ENCODE data around the gene SLK.
A peak's percentile ranks its signal among the peaks of the same experiment; 100 is the strongest.

Gene SLK

GRCh38 chr10:103966671-103967447 is at the start of gene SLK:
Gene SLK, plus strand, starts transcription at chr10:103967140. Its CDS starts 606 bp downstream, at chr10:103967746.
- TF ChIP-seq POLR2A (IDR thresholded peaks at IDR 0.05; ENCODE audit: low read length) (peak; percentile 94), GATA1 (IDR thresholded peaks at IDR 0.05; ENCODE audit: low read depth, low read length) (no peak)
- DNase-seq = peak; percentile 90 to 94

- no peak for DNase-seq
Observed at GRCh38 chr10:103917302-103918052, 49.5 kb upstream of the SLK start.

GRCh38 chr10:103918053-103918846 is 48.7 kb upstream of the SLK start, which contains the start of gene STN1:
Gene STN1, minus strand, starts transcription at chr10:103918184. Its CDS starts 590 bp downstream, at chr10:103917594.
- peak; percentile 97 to 98 for DNase-seq
- TF ChIP-seq POLR2A (IDR thresholded peaks at IDR 0.05; ENCODE audit: low read length) = peak; percentile 87
- TF ChIP-seq GATA1 (IDR thresholded peaks at IDR 0.05; ENCODE audit: low read depth, low read length) = no peak

More at GRCh38 chr10:103917302-103918052, 49.5 kb upstream of the SLK start:
- no peak for TF ChIP-seq GATA1 (IDR thresholded peaks at IDR 0.05; ENCODE audit: low read depth, low read length)
- TF ChIP-seq POLR2A (IDR thresholded peaks at IDR 0.05; ENCODE audit: low read length) = no peak

GRCh38 chr10:103919648-103920025 is 47.3 kb upstream of the SLK start:
- DNase-seq = no peak
- no peak for TF ChIP-seq GATA1 (IDR thresholded peaks at IDR 0.05; ENCODE audit: low read depth, low read length)
- TF ChIP-seq POLR2A (IDR thresholded peaks at IDR 0.05; ENCODE audit: low read length) = no peak

- DNase-seq = no peak
- TF ChIP-seq GATA1 (IDR thresholded peaks at IDR 0.05; ENCODE audit: low read depth, low read length) (no peak), POLR2A (IDR thresholded peaks at IDR 0.05; ENCODE audit: low read length) (no peak)
Observed at GRCh38 chr10:103921248-103921647, 45.7 kb upstream of the SLK start.

- no peak for TF ChIP-seq GATA1 (IDR thresholded peaks at IDR 0.05; ENCODE audit: low read depth, low read length)
- TF ChIP-seq POLR2A (IDR thresholded peaks at IDR 0.05; ENCODE audit: low read length) = no peak
Observed at GRCh38 chr10:103921750-103922195, 45.2 kb upstream of the SLK start.

GRCh38 chr10:103922659-103923058 is 44.3 kb upstream of the SLK start:
- TF ChIP-seq GATA1 (IDR thresholded peaks at IDR 0.05; ENCODE audit: low read depth, low read length) (no peak), POLR2A (IDR thresholded peaks at IDR 0.05; ENCODE audit: low read length) (no peak)
- DNase-seq = no peak

More at GRCh38 chr10:103921750-103922195, 45.2 kb upstream of the SLK start:
- DNase-seq = peak; percentile 44 to 69

- DNase-seq = no peak
- no peak for TF ChIP-seq GATA1 (IDR thresholded peaks at IDR 0.05; ENCODE audit: low read depth, low read length)
- TF ChIP-seq POLR2A (IDR thresholded peaks at IDR 0.05; ENCODE audit: low read length) = no peak
Observed at GRCh38 chr10:103923502-103923901, 43.4 kb upstream of the SLK start.

GRCh38 chr10:103925591-103925990 is 41.3 kb upstream of the SLK start:
- DNase-seq = no peak
- no peak for TF ChIP-seq POLR2A (IDR thresholded peaks at IDR 0.05; ENCODE audit: low read length)
- no peak for TF ChIP-seq GATA1 (IDR thresholded peaks at IDR 0.05; ENCODE audit: low read depth, low read length)

- no peak for DNase-seq
- TF ChIP-seq GATA1 (IDR thresholded peaks at IDR 0.05; ENCODE audit: low read depth, low read length) (no peak), POLR2A (IDR thresholded peaks at IDR 0.05; ENCODE audit: low read length) (no peak)
Observed at GRCh38 chr10:103926722-103927319, 40.1 kb upstream of the SLK start.

GRCh38 chr10:103928784-103929183 is 38.2 kb upstream of the SLK start:
- DNase-seq = no peak
- TF ChIP-seq GATA1 (IDR thresholded peaks at IDR 0.05; ENCODE audit: low read depth, low read length) (no peak), POLR2A (IDR thresholded peaks at IDR 0.05; ENCODE audit: low read length) (no peak)

GRCh38 chr10:103929381-103929921 is 37.5 kb upstream of the SLK start:
- no peak for TF ChIP-seq GATA1 (IDR thresholded peaks at IDR 0.05; ENCODE audit: low read depth, low read length)
- TF ChIP-seq POLR2A (IDR thresholded peaks at IDR 0.05; ENCODE audit: low read length) = no peak
- peak; percentile 76 to 80 for DNase-seq

- DNase-seq = no peak
- TF ChIP-seq GATA1 (IDR thresholded peaks at IDR 0.05; ENCODE audit: low read depth, low read length) (no peak), POLR2A (IDR thresholded peaks at IDR 0.05; ENCODE audit: low read length) (no peak)
Observed at GRCh38 chr10:103930449-103930848, 36.5 kb upstream of the SLK start.
